Kidney epithelial cell (primary cell): ENCODE results near the gene CSDE1. TPM values are rescaled to one million over a fixed set of nuclear protein-coding genes. Genes with fewer than 3 reads are reported as not detected.

Experiments
- DNase-seq: peaks from one replicate; pipeline ENCODE4 v3.0.0-alpha.2; 2010; ENCODE audit warnings: low read depth
- H3K27me3 ChIP-seq: 2 replicates; pipeline ENCODE4 v1.6.0; 2011; ENCODE audit warnings: low read length; ENCODE audit not compliant: control insufficient read depth, insufficient read depth
- H3K36me3 ChIP-seq: 2 replicates; pipeline ENCODE4 v1.5.1; 2011; ENCODE audit warnings: low read length; ENCODE audit not compliant: control insufficient read depth, insufficient read depth
- H3K4me3 ChIP-seq: 2 replicates; pipeline ENCODE4 v1.5.1; 2011; ENCODE audit warnings: low read depth, mild to moderate bottlenecking, control low read depth, low read length
- CTCF ChIP-seq: IDR thresholded peaks from 2 replicates; pipeline ENCODE4 v1.5.1; 2011; ENCODE audit warnings: mild to moderate bottlenecking, moderate library complexity, low read length, control low read depth, inconsistent platforms; ENCODE audit not compliant: insufficient read depth, poor library complexity, severe bottlenecking
- total RNA-seq: library from RNA; depleted of rRNA; stranded (reverse); fragments of >200 nt; gene quantifications from 2 replicates; pipeline ENCODE4 v1.2.3, GENCODE V29; 2015

Gene CSDE1
- total RNA-seq, 1 donor from 2014 or later, result 1,426 TPM

GRCh38 chr1:114741963-114742746, 15.6 kb downstream of the CSDE1 start:
- Histone ChIP-seq H3K36me3 (peaks cover 2% of the 10 kb centered on the region), H3K4me3 (no peak overlapping the region), H3K27me3 (no peaks in the 10 kb centered on the region)
- no peak for TF ChIP-seq CTCF
- no peak for DNase-seq

- Histone ChIP-seq H3K4me3 (no peak overlapping the region), H3K36me3 (no peaks in the 10 kb centered on the region), H3K27me3 (no peaks in the 10 kb centered on the region)
- DNase-seq, result no peak
- no peak for TF ChIP-seq CTCF
Observed at GRCh38 chr1:114740331-114740730, 17.5 kb downstream of the CSDE1 start.

GRCh38 chr1:114737314-114737849, 20.4 kb downstream of the CSDE1 start:
- no peak overlapping the region for H3K4me3 ChIP-seq
- no peaks in the 10 kb centered on the region for H3K27me3 ChIP-seq
- DNase-seq, result no peak
- H3K36me3 ChIP-seq, result no peaks in the 10 kb centered on the region
- no peak for TF ChIP-seq CTCF

GRCh38 chr1:114735479-114735878, 22.3 kb downstream of the CSDE1 start:
- peaks cover 1% of the 10 kb centered on the region for H3K36me3 ChIP-seq
- no peak overlapping the region for H3K4me3 ChIP-seq
- no peak for TF ChIP-seq CTCF
- no peaks in the 10 kb centered on the region for H3K27me3 ChIP-seq
- DNase-seq, result no peak

GRCh38 chr1:114729782-114730181, 28.0 kb downstream of the CSDE1 start:
- TF ChIP-seq CTCF, result no peak
- no peak for DNase-seq
- Histone ChIP-seq H3K27me3 (no peaks in the 10 kb centered on the region), H3K4me3 (no peak overlapping the region), H3K36me3 (peaks cover 6% of the 10 kb centered on the region)
